ENCODE results near the gene IVD. TPM values are rescaled to one million over a fixed set of nuclear protein-coding genes. Genes with fewer than 3 reads are reported as not detected.
A peak's percentile ranks its signal among the peaks of the same experiment; 100 is the strongest.

IVD gene
- total RNA-seq, 1 donor from 2014 or later, result 86.6 TPM

DNA sequence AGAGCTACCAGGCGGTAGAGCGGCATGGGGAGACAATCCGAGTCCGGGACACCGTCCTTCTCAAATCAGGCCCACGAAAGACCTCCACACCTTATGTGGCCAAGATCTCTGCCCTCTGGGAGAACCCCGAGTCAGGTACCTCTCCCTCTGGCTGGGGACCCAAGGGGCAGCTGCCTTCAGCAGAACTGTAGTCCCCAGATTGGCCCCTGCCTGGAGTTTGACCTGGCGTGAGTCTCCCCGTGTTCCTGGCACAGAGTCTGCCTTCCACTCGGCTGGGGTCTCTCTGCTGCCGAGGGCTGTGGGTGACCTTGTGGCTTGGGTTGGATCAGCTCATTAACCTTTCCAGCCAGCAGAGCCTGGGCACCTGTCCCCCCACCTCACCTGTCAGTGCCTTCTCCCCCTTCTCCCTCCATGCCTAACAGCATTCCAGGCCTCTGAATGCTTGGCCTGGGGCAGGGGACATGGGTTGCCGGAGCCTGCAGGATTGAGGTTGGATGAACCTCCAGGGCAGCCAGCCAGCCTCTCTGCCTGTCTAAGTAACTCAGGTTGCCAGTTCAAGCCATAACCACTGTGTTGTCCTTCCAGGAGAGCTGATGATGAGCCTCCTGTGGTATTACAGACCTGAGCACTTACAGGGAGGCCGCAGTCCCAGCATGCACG lies 58.4 kb downstream of the IVD start:
- no peak overlapping the region for H3K27ac Mint-ChIP-seq

GRCh38 chr15:40464595-40465185 lies 59.1 kb downstream of the IVD start:
- Mint-ChIP-seq H3K27ac (no peak overlapping the region), H3K36me3 (no peaks in the 10 kb centered on the region), H3K9me3 (no peaks in the 10 kb centered on the region), H3K4me1 (ENCODE audit: unreplicated experiment) (no peaks in the 10 kb centered on the region), H3K27me3 (no peaks in the 10 kb centered on the region), H3K4me3 (no peak overlapping the region)
- DNase-seq (ENCODE audit: extremely low spot score, unreplicated experiment), result no peak
- TF ChIP-seq CTCF (conservative IDR thresholded peaks at IDR 0.05), result no peak

More for the DNA sequence above, 58.4 kb downstream of the IVD start:
- Mint-ChIP-seq H3K4me1 (ENCODE audit: unreplicated experiment) (no peaks in the 10 kb centered on the region), H3K36me3 (no peaks in the 10 kb centered on the region), H3K9me3 (no peaks in the 10 kb centered on the region), H3K4me3 (no peak overlapping the region), H3K27me3 (no peaks in the 10 kb centered on the region)
- no peak for DNase-seq (ENCODE audit: extremely low spot score, unreplicated experiment)
- TF ChIP-seq CTCF (conservative IDR thresholded peaks at IDR 0.05), result no peak

DNA sequence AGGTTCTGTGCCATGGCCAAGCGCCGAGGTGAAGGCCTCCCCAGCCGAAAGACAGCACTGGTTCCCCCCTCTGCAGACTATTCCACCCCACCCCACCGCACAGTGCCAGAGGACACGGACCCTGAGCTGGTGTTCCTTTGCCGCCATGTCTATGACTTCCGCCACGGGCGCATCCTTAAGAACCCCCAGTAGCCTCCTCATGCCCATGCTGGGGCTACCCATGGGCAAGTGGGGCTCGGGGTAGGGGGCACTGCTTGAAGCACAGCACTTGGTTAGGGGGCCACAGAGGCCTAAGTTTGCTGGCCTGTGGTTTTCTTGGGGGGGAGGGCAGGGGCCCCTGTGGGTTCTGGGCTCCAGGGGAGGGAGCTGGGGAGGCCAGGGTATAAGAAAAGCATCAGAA lies 60.3 kb downstream of the IVD start:
- H3K9me3 Mint-ChIP-seq, result no peaks in the 10 kb centered on the region
- TF ChIP-seq CTCF (conservative IDR thresholded peaks at IDR 0.05), result no peak
- no peak overlapping the region for H3K4me3 Mint-ChIP-seq
- H3K27me3 Mint-ChIP-seq, result no peaks in the 10 kb centered on the region
- no peak for DNase-seq (ENCODE audit: extremely low spot score, unreplicated experiment)
- no peak overlapping the region for H3K27ac Mint-ChIP-seq
- peaks cover 3% of the 10 kb centered on the region for H3K4me1 Mint-ChIP-seq (ENCODE audit: unreplicated experiment)
- no peaks in the 10 kb centered on the region for H3K36me3 Mint-ChIP-seq

- no peak for TF ChIP-seq CTCF (conservative IDR thresholded peaks at IDR 0.05)
- Mint-ChIP-seq H3K4me1 (ENCODE audit: unreplicated experiment) (peaks cover 3% of the 10 kb centered on the region), H3K36me3 (no peaks in the 10 kb centered on the region), H3K27ac (peak overlapping the region; percentile 23), H3K4me3 (no peak overlapping the region), H3K9me3 (no peaks in the 10 kb centered on the region), H3K27me3 (no peaks in the 10 kb centered on the region)
- DNase-seq (ENCODE audit: extremely low spot score, unreplicated experiment), result no peak
Measured at GRCh38 chr15:40466426-40467260, 61.0 kb downstream of the IVD start.

GRCh38 chr15:40467261-40467615 lies 61.6 kb downstream of the IVD start:
- Mint-ChIP-seq H3K9me3 (no peaks in the 10 kb centered on the region), H3K36me3 (no peaks in the 10 kb centered on the region), H3K27ac (peak overlapping the region; percentile 23), H3K27me3 (no peaks in the 10 kb centered on the region), H3K4me3 (no peak overlapping the region), H3K4me1 (ENCODE audit: unreplicated experiment) (peaks cover 3% of the 10 kb centered on the region)
- no peak for TF ChIP-seq CTCF (conservative IDR thresholded peaks at IDR 0.05)
- DNase-seq (ENCODE audit: extremely low spot score, unreplicated experiment), result no peak
